Breast epithelium (tissue), 4 donors: ENCODE data around the gene B4GAT1. TPM values are rescaled to one million over a fixed set of nuclear protein-coding genes. Genes with fewer than 3 reads are reported as not detected.
"Not testable (repeated sequence)": the region's sequence is repeated elsewhere in the genome, so short reads cannot be mapped to it uniquely, and the experiment has no call there.

Experiments used
- DNase-seq, 2 donors: peaks; one replicate each; pipeline ENCODE4 v3.0.0-alpha.2; 2019; ENCODE audit warnings: low spot score in 2 of 2
- H3K27ac ChIP-seq, 2 donors: fragments of 200-600 bp; sonication (generic) in 1 of 2; one replicate each; pipeline ENCODE4 v1.5.1; 2016 to 2019; ENCODE audit warnings: mild to moderate bottlenecking in 1 of 2
- H3K27me3 ChIP-seq, 2 donors: fragments of 200-600 bp; sonication (generic) in 1 of 2; one replicate each; pipeline versions ENCODE4 v1.5.1 to v1.6.0; 2017 to 2019; ENCODE audit warnings: control low read depth in 1 of 2, mild to moderate bottlenecking in 1 of 2
- H3K36me3 ChIP-seq: fragments of 200-600 bp; one replicate; pipeline ENCODE4 v1.5.1; 2019
- H3K4me1 ChIP-seq, 2 donors: fragments of 200-600 bp; sonication (generic); one replicate each; pipeline ENCODE4 v1.5.1; 2016 to 2019; ENCODE audit warnings: control low read depth in 1 of 2
- H3K4me3 ChIP-seq, 3 donors: fragments of 200-600 bp; sonication (generic); 1 replicate in 2 of 3; 2 replicates in 1 of 3; pipeline ENCODE4 v1.5.1; 2016 to 2019; ENCODE audit warnings: mild to moderate bottlenecking in 3 of 3, moderate library complexity in 2 of 3
- H3K9me3 ChIP-seq, 2 donors: fragments of 200-600 bp; sonication (generic) in 1 of 2; one replicate each; pipeline ENCODE4 v1.5.1; 2016 to 2019; ENCODE audit warnings: control low read depth in 1 of 2
- CTCF ChIP-seq, 3 donors: fragments of 450-650 bp; IDR thresholded peaks; one replicate each; pipeline ENCODE4 v1.5.1; 2016 to 2017; ENCODE audit warnings: antibody characterized with exemption in 3 of 3, mild to moderate bottlenecking in 3 of 3, moderate library complexity in 3 of 3
- POLR2A ChIP-seq: fragments of 450-650 bp; IDR thresholded peaks from one replicate; pipeline ENCODE4 v1.6.1; 2016; ENCODE audit warnings: antibody characterized with exemption, mild to moderate bottlenecking, moderate library complexity
- POLR2AphosphoS5 ChIP-seq, 3 donors: sonication (generic); formaldehyde crosslinking; IDR thresholded peaks; one replicate each; pipeline ENCODE4 v1.6.1; 2017; ENCODE audit warnings: antibody characterized with exemption in 3 of 3
- intact Hi-C: fragments of 100-400 bp; cut with DNase I; formaldehyde crosslinking; loops from one replicate; pipeline ENCODE4 v1.15.1; 2023; ENCODE audit warnings: low total_unique reads
- total RNA-seq, 3 donors: library from RNA; depleted of rRNA; stranded (reverse); fragments of >200 nt; gene quantifications; one replicate each; pipeline ENCODE4 v1.1.0, GENCODE V29; 2016

B4GAT1 gene
- total RNA-seq, 3 donors from 2014 or later = 20.0 to 35.4 (median 30.1) TPM

DNA sequence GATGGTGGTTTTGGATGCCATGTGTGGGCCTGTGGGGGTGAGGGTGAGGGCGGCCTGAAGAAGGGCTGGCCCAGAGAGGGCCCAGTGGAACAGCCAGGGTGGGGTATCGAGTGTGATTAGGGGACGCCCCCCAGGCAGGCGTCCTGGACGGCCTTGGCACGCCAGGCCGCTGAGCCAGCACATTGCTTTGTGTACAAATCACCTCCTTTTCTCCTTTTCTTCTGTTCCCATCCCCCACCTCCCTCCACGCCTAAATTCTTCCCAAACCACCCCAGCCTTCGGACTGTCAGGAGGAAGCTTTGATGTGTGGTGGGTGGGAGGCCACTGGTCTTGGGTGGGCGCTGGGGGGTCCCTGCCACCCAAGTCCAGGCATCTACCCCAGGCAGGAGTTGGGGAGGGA lies 22.8 kb downstream of the B4GAT1 start:
- Histone ChIP-seq H3K27ac (peak overlapping the region in 1 of 2 donors; percentile 91), H3K36me3 (no peaks in the 10 kb centered on the region), H3K9me3 (no peaks in the 10 kb centered on the region), H3K4me1 (peaks cover 3% of the 10 kb centered on the region in 2 donors), H3K27me3 (no peaks in the 10 kb centered on the region), H3K4me3 (no peak overlapping the region)
- TF ChIP-seq POLR2AphosphoS5 (IDR thresholded peaks at IDR 0.05) (no peak), POLR2A (no peak), CTCF (IDR thresholded peaks at IDR 0.05) (no peak)
- intact Hi-C loops = loop anchor here (1.0 kb wide), 1 partner anchor 32 kb away; no protein-coding TSS in a partner anchor
- DNase-seq = no peak

DNA sequence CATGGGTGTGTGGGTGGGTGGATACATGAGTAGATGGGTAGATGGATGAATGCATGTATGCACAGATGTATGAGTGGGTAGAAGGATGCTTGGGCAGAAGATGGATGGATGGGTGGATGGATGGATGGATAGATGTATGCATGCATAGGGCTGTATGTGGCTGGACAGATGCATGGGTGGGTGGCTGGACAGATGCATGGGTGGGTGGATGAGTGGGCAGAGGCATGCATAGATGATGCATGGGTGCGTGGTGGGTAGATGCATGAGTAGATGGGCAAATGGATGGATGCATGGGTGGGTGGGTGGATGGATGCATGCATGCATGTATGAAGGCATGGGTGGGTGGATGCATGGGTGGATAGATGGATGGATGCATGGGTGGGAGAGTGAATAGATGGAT lies 23.7 kb downstream of the B4GAT1 start:
- Histone ChIP-seq H3K36me3 (no peaks in the 10 kb centered on the region), H3K27me3 (no peaks in the 10 kb centered on the region), H3K4me3 (no peak overlapping the region), H3K9me3 (no peaks in the 10 kb centered on the region), H3K4me1 (peaks cover 3 to 6% of the 10 kb centered on the region in 2 donors), H3K27ac (no peak overlapping the region)
- no peak for DNase-seq
- intact Hi-C loops = no loop called here
- TF ChIP-seq POLR2A (no peak), POLR2AphosphoS5 (IDR thresholded peaks at IDR 0.05) (no peak), CTCF (IDR thresholded peaks at IDR 0.05) (no peak)

- no peak for DNase-seq
- Histone ChIP-seq H3K4me3 (no peak overlapping the region), H3K9me3 (no peaks in the 10 kb centered on the region), H3K27me3 (no peaks in the 10 kb centered on the region), H3K4me1 (peaks cover 6 to 11% of the 10 kb centered on the region in 2 donors), H3K36me3 (no peaks in the 10 kb centered on the region), H3K27ac (peak overlapping the region in 1 of 2 donors; percentile 75)
- TF ChIP-seq CTCF (IDR thresholded peaks at IDR 0.05) (no peak), POLR2AphosphoS5 (IDR thresholded peaks at IDR 0.05) (peak in 1 of 3 donors; percentile 27), POLR2A (no peak)
- intact Hi-C loops = no loop called here
Measured at GRCh38 chr11:66322732-66323427, 24.5 kb downstream of the B4GAT1 start.

GRCh38 chr11:66321606-66322005 lies 25.8 kb downstream of the B4GAT1 start:
- intact Hi-C loops = no loop called here
- H3K27ac ChIP-seq = peak overlapping the region in 1 of 2 donors; percentile 75
- TF ChIP-seq CTCF (IDR thresholded peaks at IDR 0.05) (no peak), POLR2AphosphoS5 (IDR thresholded peaks at IDR 0.05) (no peak), POLR2A (no peak)

DNA sequence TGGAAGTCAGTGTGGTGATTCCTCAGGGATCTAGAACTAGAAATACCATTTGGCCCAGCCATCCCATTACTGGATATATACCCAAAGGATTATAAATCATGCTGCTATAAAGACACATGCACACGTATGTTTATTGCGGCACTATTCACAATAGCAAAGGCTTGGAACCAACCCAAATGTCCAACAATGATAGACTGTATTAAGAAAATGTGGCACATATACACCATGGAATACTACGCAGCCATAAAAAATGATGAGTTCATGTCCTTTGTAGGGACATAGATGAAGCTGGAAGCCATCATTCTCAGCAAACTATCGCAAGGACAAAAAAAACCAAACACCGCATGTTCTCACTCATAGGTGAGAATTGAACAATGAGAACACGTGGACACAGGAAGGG lies 26.7 kb downstream of the B4GAT1 start:
- H3K4me1 ChIP-seq = peaks cover 11 to 14% of the 10 kb centered on the region in 2 donors
- H3K36me3 ChIP-seq, H3K9me3 ChIP-seq, H3K4me3 ChIP-seq, DNase-seq, H3K27me3 ChIP-seq, intact Hi-C loops, H3K27ac ChIP-seq: not testable (repeated sequence)

More at GRCh38 chr11:66321606-66322005, 25.8 kb downstream of the B4GAT1 start:
- Histone ChIP-seq H3K4me3 (no peak overlapping the region), H3K27me3 (peaks cover 0 to 1% of the 10 kb centered on the region in 2 donors), H3K36me3 (no peaks in the 10 kb centered on the region), H3K4me1 (peaks cover 11 to 14% of the 10 kb centered on the region in 2 donors), H3K9me3 (no peaks in the 10 kb centered on the region)
- no peak for DNase-seq

DNA sequence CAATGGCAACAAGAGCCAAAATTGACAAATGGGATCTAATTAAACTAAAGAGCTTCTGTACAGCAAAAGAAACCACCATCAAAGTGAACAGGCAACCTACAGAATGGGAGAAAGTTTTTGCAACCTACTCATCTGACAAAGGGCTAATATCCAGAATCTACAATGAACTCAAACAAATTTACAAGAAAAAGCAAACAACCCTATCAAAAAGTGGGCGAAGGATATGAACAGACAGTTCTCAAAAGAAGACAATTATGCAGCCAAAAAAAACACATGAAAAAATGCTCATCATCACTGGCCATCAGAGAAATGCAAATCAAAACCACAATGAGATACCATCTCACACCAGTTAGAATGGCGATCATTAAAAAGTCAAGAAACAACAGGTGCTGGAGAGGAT lies 27.1 kb downstream of the B4GAT1 start:
- H3K27ac ChIP-seq, H3K4me3 ChIP-seq, intact Hi-C loops, H3K9me3 ChIP-seq, H3K36me3 ChIP-seq, H3K27me3 ChIP-seq, DNase-seq: not testable (repeated sequence)
- H3K4me1 ChIP-seq = peaks cover 11 to 14% of the 10 kb centered on the region in 2 donors
